Stimulated activated CD4-positive, alpha-beta T cell treated with anti-CD3 and anti-CD28 coated beads, Interleukin-2, amount 100 ng/mL, for 4 hours (primary cell): ENCODE results near the gene OR52E5.

Source experiments
- DNase-seq: peaks from one replicate; pipeline ENCODE4 v3.0.0-alpha.2; 2020; ENCODE audit warnings: low read depth

The OR52E5 gene

GRCh38 chr11:5933116-5933515 is 40.1 kb downstream of the OR52E5 start:
- DNase-seq: no peak

GRCh38 chr11:5937868-5938602 is 45.0 kb downstream of the OR52E5 start:
- no peak for DNase-seq

- DNase-seq: no peak
Observed at GRCh38 chr11:5938603-5938965, 45.6 kb downstream of the OR52E5 start.

GRCh38 chr11:5940748-5941147 is 47.7 kb downstream of the OR52E5 start:
- DNase-seq: no peak

GRCh38 chr11:5941951-5942350 is 48.9 kb downstream of the OR52E5 start, which contains the start of gene OR56A3:
OR56A3 (plus strand) TSS chr11:5942251; CDS start chr11:5947347, 5,096 bp downstream.
- no peak for DNase-seq
